Progenitor cell of endocrine pancreas (in vitro differentiated cells): ENCODE measurements around the gene ZNF169. TPM values are rescaled to one million over a fixed set of nuclear protein-coding genes. Genes with fewer than 3 reads are reported as not detected.
"Not testable (repeated sequence)": the region's sequence is repeated elsewhere in the genome, so short reads cannot be mapped to it uniquely, and the experiment has no call there.

ENCODE experiments used
- DNase-seq: peaks from one replicate; pipeline ENCODE4 v3.0.0; 2021; ENCODE audit warnings: low spot score; ENCODE audit not compliant: unreplicated experiment
- H3K27ac Mint-ChIP-seq: 2 replicates; pipeline ENCODE4 v1.8.0; 2021; ENCODE audit warnings: mild to moderate bottlenecking, moderate library complexity, mixed read lengths
- H3K27me3 Mint-ChIP-seq: 2 replicates; pipeline ENCODE4 v1.8.0; 2021; ENCODE audit warnings: mixed read lengths
- H3K36me3 Mint-ChIP-seq: 2 replicates; pipeline ENCODE4 v1.8.0; 2022; ENCODE audit warnings: mixed read lengths; ENCODE audit not compliant: insufficient read depth
- H3K4me1 Mint-ChIP-seq: 2 replicates; pipeline ENCODE4 v1.8.0; 2021; ENCODE audit warnings: low read depth, mixed read lengths
- H3K4me3 Mint-ChIP-seq: 2 replicates; pipeline ENCODE4 v1.8.0; 2021; ENCODE audit warnings: low read depth, mild to moderate bottlenecking, moderate library complexity, mixed read lengths
- H3K9me3 Mint-ChIP-seq: 2 replicates; pipeline ENCODE4 v1.8.0; 2021; ENCODE audit warnings: low read depth, mixed read lengths
- total RNA-seq: library from RNA; stranded (reverse); gene quantifications from 2 replicates; pipeline ENCODE4 v1.2.1, GENCODE V29; 2021
- TF ChIP-seq, protein P1 (sequence below): fragments of 200-600 bp; sonication (generic); IDR thresholded peaks from one replicate; pipeline ENCODE4 v1.5.0; 2021; ENCODE audit warnings: antibody characterized with exemption, mild to moderate bottlenecking; ENCODE audit not compliant: unreplicated experiment

Gene ZNF169
- total RNA-seq, 1 donor from 2014 or later: 10.6 TPM

DNA sequence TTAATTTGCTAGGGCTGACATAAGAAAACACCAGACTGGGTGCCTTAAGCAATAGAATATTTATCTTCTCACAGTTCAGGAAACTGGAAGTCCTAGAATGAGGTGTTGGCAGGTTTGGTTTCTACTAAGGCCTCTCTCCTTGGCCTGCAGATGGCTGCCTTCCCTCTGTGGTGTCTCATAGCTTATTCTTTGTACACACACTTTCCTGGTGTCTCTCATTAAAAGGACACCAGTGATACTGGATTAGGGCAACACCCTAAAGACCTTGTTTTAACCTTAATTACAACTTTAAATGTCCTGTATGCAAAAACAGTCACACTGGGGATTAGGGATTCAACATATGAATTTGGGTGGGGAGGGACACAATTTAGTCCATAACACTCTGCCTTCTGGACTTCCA, 44.2 kb downstream of the ZNF169 start:
- peaks cover 3% of the 10 kb centered on the region for H3K36me3 Mint-ChIP-seq
- no peaks in the 10 kb centered on the region for H3K27me3 Mint-ChIP-seq
- no peaks in the 10 kb centered on the region for H3K9me3 Mint-ChIP-seq
- no peak for DNase-seq
- H3K4me3 Mint-ChIP-seq: no peak overlapping the region
- H3K4me1 Mint-ChIP-seq: no peaks in the 10 kb centered on the region
- no peak overlapping the region for H3K27ac Mint-ChIP-seq
- TF ChIP-seq, protein P1, sequence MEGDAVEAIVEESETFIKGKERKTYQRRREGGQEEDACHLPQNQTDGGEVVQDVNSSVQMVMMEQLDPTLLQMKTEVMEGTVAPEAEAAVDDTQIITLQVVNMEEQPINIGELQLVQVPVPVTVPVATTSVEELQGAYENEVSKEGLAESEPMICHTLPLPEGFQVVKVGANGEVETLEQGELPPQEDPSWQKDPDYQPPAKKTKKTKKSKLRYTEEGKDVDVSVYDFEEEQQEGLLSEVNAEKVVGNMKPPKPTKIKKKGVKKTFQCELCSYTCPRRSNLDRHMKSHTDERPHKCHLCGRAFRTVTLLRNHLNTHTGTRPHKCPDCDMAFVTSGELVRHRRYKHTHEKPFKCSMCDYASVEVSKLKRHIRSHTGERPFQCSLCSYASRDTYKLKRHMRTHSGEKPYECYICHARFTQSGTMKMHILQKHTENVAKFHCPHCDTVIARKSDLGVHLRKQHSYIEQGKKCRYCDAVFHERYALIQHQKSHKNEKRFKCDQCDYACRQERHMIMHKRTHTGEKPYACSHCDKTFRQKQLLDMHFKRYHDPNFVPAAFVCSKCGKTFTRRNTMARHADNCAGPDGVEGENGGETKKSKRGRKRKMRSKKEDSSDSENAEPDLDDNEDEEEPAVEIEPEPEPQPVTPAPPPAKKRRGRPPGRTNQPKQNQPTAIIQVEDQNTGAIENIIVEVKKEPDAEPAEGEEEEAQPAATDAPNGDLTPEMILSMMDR: no peak

DNA sequence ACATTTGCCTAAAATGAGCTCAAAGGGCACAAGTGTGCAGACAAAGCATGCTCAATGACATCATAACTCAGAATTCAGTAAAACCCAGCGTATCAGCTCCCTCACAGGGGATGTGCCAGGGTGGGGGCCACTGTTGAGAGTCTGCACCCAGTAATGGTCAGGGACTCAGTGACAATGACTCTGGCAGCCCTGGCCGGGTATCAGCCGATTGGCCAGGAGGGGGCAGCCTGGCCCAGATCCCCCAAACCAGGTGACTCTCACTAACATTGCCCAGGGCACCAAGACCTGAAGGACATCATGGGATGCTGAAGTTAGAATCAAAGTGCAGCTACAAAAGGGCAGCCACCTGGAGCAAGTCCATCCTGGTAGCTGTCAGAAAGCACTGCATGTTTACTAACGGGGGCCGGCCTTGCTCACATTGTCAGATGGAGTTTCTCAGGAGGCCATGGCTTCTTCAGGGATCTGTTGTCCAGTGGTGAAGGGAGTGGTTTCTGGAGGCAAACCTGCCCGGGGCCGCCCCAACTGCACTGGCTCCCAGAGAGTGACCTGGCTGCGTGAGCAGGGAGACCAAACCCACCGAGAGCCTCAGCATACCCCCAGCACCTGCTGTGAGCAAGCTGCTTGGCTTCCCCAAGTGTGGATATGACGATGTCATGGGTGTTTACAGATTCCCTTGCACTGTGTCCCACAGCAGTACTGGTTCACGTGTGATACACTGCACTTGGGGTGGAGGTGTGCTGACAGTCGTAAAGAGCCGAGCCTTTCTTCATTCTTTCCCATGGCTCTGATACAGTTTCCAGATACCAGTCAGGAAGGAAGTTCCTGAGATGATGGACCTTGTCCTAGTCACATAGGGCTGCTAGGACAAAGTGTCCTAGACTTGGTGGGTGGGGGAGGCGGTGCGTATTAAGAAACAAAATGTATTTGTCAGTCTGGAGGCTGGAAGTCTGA, 56.2 kb downstream of the ZNF169 start:
- not testable (repeated sequence) for H3K9me3 Mint-ChIP-seq, H3K27me3 Mint-ChIP-seq, H3K4me1 Mint-ChIP-seq, H3K4me3 Mint-ChIP-seq, DNase-seq, H3K27ac Mint-ChIP-seq, H3K36me3 Mint-ChIP-seq

DNA sequence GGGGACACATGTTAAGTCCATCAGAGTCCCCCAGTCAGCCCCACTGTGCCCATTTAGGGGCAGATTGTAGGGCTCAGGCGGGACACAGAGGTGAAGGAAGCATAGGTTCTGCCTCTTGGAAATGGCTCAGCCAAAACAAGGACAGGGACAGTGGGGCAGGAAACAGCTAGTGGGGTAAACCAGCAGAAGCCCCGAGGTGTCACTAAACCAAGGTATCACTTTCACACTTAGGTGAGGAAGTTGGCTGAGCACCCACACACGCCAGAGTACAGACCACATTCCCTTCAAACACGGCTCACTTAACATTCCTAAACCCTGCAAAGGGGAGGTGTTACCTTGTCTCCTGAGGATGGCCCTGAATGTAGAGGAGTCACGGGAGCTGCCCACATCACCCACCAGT, 57.1 kb downstream of the ZNF169 start:
- H3K36me3 Mint-ChIP-seq, H3K27me3 Mint-ChIP-seq, H3K27ac Mint-ChIP-seq, DNase-seq, H3K9me3 Mint-ChIP-seq, H3K4me1 Mint-ChIP-seq, H3K4me3 Mint-ChIP-seq: not testable (repeated sequence)

DNA sequence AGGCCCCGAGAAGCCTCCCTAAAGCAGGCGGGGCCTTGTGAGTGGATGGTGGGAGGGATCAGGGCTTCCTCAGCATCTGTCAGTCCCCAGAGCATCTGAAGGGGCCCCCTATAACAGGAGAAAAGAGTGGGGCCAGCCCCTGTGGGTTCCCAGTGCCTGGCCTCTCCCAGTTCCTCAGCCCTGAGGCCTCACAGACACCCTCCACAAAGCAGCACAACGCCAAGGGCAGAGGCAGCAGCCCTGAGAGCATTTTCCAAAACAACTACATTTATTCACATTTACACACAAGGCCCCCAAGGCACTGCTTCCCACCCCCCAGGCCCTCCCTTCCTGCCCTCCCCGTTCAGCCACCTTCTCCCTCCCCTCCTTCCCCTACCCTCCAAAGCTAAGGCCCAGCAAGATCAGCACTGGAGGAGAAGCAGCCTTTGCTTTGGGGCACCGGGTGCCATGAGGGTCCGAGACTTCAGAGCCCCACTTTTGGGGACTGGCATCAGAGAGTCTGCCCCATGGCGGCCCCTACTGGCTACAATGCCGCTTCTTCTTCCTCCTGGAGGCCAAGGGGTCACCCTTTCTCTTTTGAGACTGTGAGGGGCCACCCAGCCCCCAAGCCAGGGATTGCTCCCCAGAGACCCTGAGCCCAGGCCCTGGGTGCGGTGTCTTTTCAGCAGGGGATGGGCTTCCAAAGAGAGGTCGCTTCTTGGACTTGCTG, 59.0 kb downstream of the ZNF169 start:
- H3K36me3 Mint-ChIP-seq, H3K4me3 Mint-ChIP-seq, H3K27ac Mint-ChIP-seq, H3K27me3 Mint-ChIP-seq, H3K9me3 Mint-ChIP-seq, DNase-seq, H3K4me1 Mint-ChIP-seq: not testable (repeated sequence)

DNA sequence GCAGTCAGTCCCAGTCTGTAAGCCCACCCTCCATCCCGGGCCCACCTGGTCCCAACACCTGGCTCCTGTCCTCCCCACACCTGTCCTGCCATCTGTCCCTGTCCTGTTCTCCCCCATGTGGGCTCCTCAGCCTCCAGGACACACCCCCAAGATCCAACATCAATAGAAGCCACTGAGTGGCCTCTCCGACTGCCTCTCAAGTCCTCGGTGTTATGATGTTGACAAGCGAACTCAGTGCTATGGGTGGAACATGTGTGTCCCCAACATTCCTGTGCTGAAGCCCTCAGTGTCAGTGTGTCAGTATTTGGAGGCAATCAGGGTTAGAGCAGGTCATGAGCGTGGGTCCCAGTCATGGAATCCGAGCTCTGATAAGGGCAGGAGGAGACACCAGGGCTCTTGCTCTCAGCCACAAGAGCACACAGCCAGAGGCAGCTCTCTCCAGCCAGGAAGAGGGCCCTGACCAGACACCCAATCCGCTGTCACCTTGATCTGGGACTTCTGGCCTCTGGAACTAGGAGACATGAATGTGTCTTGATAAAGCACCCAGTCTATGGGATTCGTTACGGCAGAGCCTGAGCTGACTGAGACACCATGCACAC, 63.3 kb downstream of the ZNF169 start:
- not testable (repeated sequence) for H3K4me3 Mint-ChIP-seq, H3K9me3 Mint-ChIP-seq, DNase-seq, H3K4me1 Mint-ChIP-seq, H3K36me3 Mint-ChIP-seq, H3K27me3 Mint-ChIP-seq
- peak overlapping the region; percentile 74 for H3K27ac Mint-ChIP-seq

DNA sequence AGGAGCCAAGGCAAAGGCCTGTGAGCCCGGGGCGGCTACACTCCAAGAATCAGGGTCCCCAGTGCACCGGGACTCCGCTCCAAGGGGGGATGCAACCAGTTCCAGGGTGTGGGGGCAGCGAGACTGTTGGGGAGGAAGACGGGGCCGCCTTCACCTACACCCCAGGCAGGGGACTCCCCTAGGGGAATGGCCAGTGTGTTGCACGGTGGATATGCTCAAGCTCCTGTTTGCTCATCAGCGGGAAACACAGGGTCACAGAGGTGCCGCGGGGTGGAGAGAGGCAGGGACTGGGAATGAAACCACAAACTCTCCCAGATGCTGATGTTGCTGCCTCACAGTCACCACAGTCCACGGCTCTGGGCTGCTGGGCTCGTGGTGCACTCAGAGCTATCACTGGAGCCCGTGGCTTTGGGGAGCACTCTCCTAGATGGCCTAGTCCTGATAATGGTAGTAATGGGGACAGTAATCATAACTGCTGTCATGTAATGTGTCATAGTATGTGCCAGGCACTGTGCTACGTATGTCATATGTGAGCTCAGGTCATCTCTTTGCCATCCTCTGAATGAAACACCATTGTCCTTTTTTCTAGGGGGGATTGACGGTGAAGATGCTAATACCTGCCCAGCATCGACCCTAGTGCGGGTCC, 64.2 kb downstream of the ZNF169 start:
- DNase-seq, H3K36me3 Mint-ChIP-seq, H3K27ac Mint-ChIP-seq, H3K27me3 Mint-ChIP-seq, H3K4me3 Mint-ChIP-seq, H3K4me1 Mint-ChIP-seq, H3K9me3 Mint-ChIP-seq: not testable (repeated sequence)

DNA sequence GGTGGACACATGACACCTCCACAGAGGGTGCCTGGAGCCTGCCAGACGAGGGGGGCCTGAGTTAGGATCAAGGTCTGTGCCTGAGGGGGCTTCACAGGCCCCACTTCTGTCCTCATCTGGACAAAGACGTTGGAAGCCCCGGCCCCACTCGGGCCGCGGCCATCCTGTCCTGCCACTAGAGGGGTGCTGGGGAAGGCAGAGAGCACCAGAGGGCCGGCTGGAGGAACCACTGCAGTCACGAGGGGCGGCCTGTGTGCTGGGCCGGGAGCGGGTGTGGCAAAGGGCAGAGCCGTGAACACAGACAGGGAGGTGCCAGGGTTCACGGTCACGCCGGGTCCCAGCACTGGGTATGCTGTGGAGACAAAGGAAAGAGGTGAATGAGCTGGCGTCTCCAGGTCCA, 66.5 kb downstream of the ZNF169 start:
- H3K27me3 Mint-ChIP-seq, H3K36me3 Mint-ChIP-seq, H3K27ac Mint-ChIP-seq, DNase-seq, H3K4me1 Mint-ChIP-seq, H3K9me3 Mint-ChIP-seq, H3K4me3 Mint-ChIP-seq: not testable (repeated sequence)
- TF ChIP-seq, protein P1: peak; percentile 10

DNA sequence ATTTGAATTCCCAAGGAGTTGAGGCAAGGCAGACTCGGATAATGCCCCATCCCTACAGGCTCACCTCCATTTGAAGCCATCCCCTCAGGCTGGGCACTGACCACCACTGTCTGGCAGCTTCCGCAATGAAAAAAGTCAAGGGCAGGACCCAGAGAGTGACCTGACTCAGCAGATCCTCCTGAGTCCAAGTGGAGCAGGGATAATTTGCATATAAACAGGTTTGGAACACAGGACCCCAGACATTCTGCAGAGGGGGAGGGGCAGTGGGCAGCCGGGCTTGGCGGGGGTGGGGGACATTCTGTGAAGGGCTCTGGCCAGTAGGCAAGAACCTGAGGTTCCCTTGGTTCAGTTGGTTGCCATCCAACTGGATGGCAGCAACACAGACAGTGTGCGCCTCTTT, 69.4 kb downstream of the ZNF169 start, which contains the start of gene NUTM2F:
NUTM2F (minus strand) TSS at position 101 of the 400 bp plus-strand sequence; CDS start at position 80, 21 bp downstream.
- H3K36me3 Mint-ChIP-seq, H3K9me3 Mint-ChIP-seq, H3K4me1 Mint-ChIP-seq, DNase-seq, H3K27me3 Mint-ChIP-seq, H3K4me3 Mint-ChIP-seq, H3K27ac Mint-ChIP-seq: not testable (repeated sequence)

DNA sequence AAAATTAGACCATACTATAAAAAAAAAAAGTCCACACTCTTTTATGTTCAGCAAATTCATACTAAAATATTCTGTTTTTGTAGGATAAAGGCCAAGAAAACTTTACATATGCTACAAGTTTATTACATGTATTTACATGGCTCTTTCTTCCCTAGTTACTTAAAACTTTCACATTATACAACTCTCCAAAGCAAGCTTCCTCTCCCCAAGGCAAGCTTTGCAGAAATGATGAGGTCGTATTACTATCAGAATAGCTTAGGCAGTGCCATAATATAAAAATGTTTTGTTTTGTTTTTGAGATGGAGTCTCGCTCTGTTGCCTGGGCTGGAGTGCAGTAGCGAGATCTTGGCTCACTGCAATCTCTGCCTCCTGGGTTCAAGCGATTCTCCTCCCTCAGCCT, 77.3 kb downstream of the ZNF169 start:
- not testable (repeated sequence) for H3K4me3 Mint-ChIP-seq, H3K4me1 Mint-ChIP-seq, H3K27ac Mint-ChIP-seq, H3K36me3 Mint-ChIP-seq, H3K9me3 Mint-ChIP-seq, H3K27me3 Mint-ChIP-seq, DNase-seq

DNA sequence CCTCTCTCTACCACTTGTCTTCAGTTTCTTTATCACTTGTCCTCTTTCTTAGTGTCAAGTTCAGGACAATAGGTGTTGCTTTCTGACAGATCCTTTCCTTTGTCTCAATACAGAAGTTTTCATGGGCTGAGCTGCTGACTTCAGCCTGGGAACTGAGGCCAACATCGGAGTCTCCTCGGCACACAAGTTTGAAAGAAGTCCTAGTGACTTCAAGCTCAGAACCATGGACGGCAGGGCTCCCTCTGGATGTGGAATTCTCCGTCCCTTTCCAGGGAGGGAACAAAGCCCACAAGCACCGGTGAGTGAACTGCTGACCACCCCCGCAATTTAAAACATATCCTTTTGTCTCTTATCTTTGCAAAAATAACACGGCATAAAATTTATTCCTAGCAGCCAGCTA, 79.6 kb downstream of the ZNF169 start:
- not testable (repeated sequence) for DNase-seq, H3K27ac Mint-ChIP-seq, H3K4me1 Mint-ChIP-seq, H3K4me3 Mint-ChIP-seq, H3K9me3 Mint-ChIP-seq, H3K36me3 Mint-ChIP-seq, H3K27me3 Mint-ChIP-seq
